Chondrocyte (in vitro differentiated cells): ENCODE measurements around the gene NCAPH2. TPM values are rescaled to one million over a fixed set of nuclear protein-coding genes. Genes with fewer than 3 reads are reported as not detected.
"Not testable (repeated sequence)": the region's sequence is repeated elsewhere in the genome, so short reads cannot be mapped to it uniquely, and the experiment has no call there.

Experiments
- DNase-seq: peaks from one replicate; pipeline ENCODE4 v3.0.0; 2021; ENCODE audit warnings: mixed read lengths, low spot score
- H3K27ac Mint-ChIP-seq: one replicate; pipeline ENCODE4 v1.8.0; 2021; ENCODE audit warnings: mild to moderate bottlenecking, moderate library complexity, mixed read lengths; ENCODE audit not compliant: unreplicated experiment
- H3K27me3 Mint-ChIP-seq: 2 replicates; pipeline ENCODE4 v1.8.0; 2021; ENCODE audit warnings: low read depth, mixed read lengths
- H3K36me3 Mint-ChIP-seq: 2 replicates; pipeline ENCODE4 v1.8.0; 2021; ENCODE audit warnings: low read depth, mixed read lengths
- H3K4me1 Mint-ChIP-seq: 2 replicates; pipeline ENCODE4 v1.8.0; 2021; ENCODE audit warnings: low read depth, mild to moderate bottlenecking, mixed read lengths
- H3K4me3 Mint-ChIP-seq: one replicate; pipeline ENCODE4 v1.8.0; 2021; ENCODE audit warnings: mild to moderate bottlenecking, moderate library complexity, mixed read lengths; ENCODE audit not compliant: unreplicated experiment
- H3K9me3 Mint-ChIP-seq: 2 replicates; pipeline ENCODE4 v1.8.0; 2021; ENCODE audit warnings: low read depth, mixed read lengths
- total RNA-seq: library from RNA; stranded (reverse); gene quantifications from 3 replicates; pipeline ENCODE4 v1.2.1, GENCODE V29; 2021
- TF ChIP-seq, protein P1 (sequence below): fragments of 200-600 bp; sonication (generic); IDR thresholded peaks from 2 replicates; pipeline ENCODE4 v1.5.0; 2021; ENCODE audit warnings: antibody characterized with exemption, mild to moderate bottlenecking, moderate library complexity

Gene NCAPH2
- total RNA-seq, 1 donor from 2014 or later = 38.9 TPM

DNA sequence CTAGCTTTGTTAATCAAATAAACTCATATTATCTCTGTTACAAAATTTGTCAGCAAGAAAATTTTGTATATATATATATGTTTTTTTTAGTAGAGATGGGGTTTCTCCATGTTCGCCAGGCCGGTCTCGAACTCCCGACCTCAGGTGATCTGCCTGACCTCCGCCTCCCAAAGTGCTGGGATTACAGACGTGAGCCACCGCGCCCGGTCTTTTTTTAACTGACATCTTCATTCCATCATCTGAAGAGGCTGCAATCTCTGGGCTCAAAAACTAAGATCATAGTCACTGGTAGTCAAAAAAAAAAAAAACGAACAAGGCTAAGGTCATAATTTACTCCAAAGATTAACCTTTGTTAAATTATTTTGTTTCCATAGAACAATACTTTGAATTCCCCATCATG lies 32.4 kb downstream of the NCAPH2 start:
- DNase-seq = no peak
- Mint-ChIP-seq H3K4me3 (no peak overlapping the region), H3K27ac (no peak overlapping the region), H3K4me1 (peaks cover 6% of the 10 kb centered on the region), H3K36me3 (no peaks in the 10 kb centered on the region), H3K9me3 (no peaks in the 10 kb centered on the region), H3K27me3 (no peaks in the 10 kb centered on the region)
- TF ChIP-seq, protein P1, sequence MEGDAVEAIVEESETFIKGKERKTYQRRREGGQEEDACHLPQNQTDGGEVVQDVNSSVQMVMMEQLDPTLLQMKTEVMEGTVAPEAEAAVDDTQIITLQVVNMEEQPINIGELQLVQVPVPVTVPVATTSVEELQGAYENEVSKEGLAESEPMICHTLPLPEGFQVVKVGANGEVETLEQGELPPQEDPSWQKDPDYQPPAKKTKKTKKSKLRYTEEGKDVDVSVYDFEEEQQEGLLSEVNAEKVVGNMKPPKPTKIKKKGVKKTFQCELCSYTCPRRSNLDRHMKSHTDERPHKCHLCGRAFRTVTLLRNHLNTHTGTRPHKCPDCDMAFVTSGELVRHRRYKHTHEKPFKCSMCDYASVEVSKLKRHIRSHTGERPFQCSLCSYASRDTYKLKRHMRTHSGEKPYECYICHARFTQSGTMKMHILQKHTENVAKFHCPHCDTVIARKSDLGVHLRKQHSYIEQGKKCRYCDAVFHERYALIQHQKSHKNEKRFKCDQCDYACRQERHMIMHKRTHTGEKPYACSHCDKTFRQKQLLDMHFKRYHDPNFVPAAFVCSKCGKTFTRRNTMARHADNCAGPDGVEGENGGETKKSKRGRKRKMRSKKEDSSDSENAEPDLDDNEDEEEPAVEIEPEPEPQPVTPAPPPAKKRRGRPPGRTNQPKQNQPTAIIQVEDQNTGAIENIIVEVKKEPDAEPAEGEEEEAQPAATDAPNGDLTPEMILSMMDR = no peak

GRCh38 chr22:50541667-50542026 lies 33.6 kb downstream of the NCAPH2 start:
- H3K27me3 Mint-ChIP-seq, DNase-seq, H3K4me3 Mint-ChIP-seq, H3K27ac Mint-ChIP-seq, H3K36me3 Mint-ChIP-seq, H3K9me3 Mint-ChIP-seq: not testable (repeated sequence)
- H3K4me1 Mint-ChIP-seq = peaks cover 15% of the 10 kb centered on the region

GRCh38 chr22:50542416-50542927 lies 34.4 kb downstream of the NCAPH2 start:
- DNase-seq = no peak
- Mint-ChIP-seq H3K4me3 (no peak overlapping the region), H3K27ac (no peak overlapping the region)

DNA sequence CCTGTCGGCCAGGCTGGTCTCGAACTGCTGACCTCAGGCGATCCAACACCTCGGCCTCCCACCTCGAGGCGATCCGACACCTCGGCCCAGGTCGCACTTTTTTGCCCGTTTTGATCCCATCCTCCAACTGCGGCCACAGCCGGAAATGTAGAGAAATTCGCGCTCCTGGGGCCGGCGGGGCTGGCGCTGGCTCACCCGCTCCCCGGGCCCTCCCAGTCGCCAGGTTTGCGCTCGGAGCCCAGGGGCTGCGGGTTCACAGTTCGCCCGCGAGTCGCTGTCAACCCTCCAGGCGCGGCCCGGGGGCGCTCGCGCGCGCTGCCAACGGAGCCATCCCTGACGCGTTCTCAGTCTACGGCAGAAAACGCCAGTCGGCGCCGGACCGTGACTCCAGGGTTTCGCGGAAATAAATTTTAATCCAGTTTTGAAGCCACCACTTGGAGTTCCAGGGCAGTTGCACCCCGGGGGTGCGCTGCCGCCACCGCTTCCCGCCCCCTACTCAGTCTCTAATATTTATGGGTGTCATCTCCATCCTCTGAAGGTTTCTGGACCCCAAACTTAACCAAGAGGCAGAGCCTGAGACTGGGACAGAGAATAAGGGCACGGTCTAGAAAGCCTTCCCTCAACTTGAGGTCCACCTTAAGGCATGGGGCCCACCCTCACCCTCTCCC lies 36.2 kb downstream of the NCAPH2 start:
- Mint-ChIP-seq H3K4me1 (peaks cover 15% of the 10 kb centered on the region), H3K36me3 (no peaks in the 10 kb centered on the region), H3K4me3 (peak overlapping the region; percentile 57), H3K27me3 (no peaks in the 10 kb centered on the region), H3K27ac (peak overlapping the region; percentile 77), H3K9me3 (no peaks in the 10 kb centered on the region)
- no peak for DNase-seq
- TF ChIP-seq, protein P1 = peak; percentile 82

More at GRCh38 chr22:50542416-50542927, 34.4 kb downstream of the NCAPH2 start:
- TF ChIP-seq, protein P1 = no peak
- Mint-ChIP-seq H3K4me1 (peaks cover 15% of the 10 kb centered on the region), H3K36me3 (no peaks in the 10 kb centered on the region), H3K9me3 (no peaks in the 10 kb centered on the region), H3K27me3 (no peaks in the 10 kb centered on the region)

DNA sequence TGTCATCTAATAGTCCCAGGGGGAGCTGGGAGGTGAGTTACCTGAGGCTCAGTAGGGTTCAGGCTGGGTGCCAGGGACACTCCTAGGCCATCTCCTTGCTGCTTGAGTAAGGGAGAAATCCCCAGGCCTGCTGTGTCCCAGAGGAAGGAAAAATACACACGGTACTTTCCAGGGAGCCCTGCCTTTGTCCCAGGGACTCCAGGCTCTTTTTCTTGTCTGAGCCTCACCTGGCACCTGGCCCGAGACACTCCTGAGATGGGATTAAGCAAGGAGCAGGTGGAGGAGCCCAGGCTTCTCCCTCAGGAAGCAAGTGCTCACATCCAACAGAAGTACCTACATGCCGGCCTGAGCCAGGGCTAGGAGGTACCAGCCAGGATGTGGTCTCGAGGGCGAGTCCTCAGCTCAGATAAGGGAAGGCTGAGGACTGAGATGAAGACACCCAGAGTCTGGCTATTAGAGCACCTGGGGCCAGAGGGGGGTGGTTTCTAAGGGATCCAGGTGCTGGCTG lies 36.8 kb downstream of the NCAPH2 start:
- H3K36me3 Mint-ChIP-seq = no peaks in the 10 kb centered on the region
- H3K4me3 Mint-ChIP-seq = no peak overlapping the region
- H3K27me3 Mint-ChIP-seq = no peaks in the 10 kb centered on the region
- no peaks in the 10 kb centered on the region for H3K9me3 Mint-ChIP-seq
- H3K4me1 Mint-ChIP-seq = peaks cover 15% of the 10 kb centered on the region
- TF ChIP-seq, protein P1 = no peak
- H3K27ac Mint-ChIP-seq = peak overlapping the region; percentile 91
- DNase-seq = no peak
